Endothelial cell (in vitro differentiated cells): ENCODE measurements around the gene ARHGAP24. TPM values are rescaled to one million over a fixed set of nuclear protein-coding genes. Genes with fewer than 3 reads are reported as not detected.

ENCODE experiments used
- DNase-seq: peaks from one replicate; pipeline ENCODE4 v3.0.0; 2021; ENCODE audit warnings: low spot score
- H3K27ac Mint-ChIP-seq: one replicate; pipeline ENCODE4 v1.8.0; 2021; ENCODE audit warnings: mixed read lengths, inconsistent platforms; ENCODE audit not compliant: unreplicated experiment
- H3K27me3 Mint-ChIP-seq: one replicate; pipeline ENCODE4 v1.8.0; 2021; ENCODE audit warnings: mild to moderate bottlenecking, moderate library complexity, mixed read lengths, inconsistent platforms; ENCODE audit not compliant: unreplicated experiment
- H3K36me3 Mint-ChIP-seq: one replicate; pipeline ENCODE4 v1.8.0; 2021; ENCODE audit warnings: mild to moderate bottlenecking, low read depth, mixed read lengths, inconsistent platforms; ENCODE audit not compliant: unreplicated experiment
- H3K4me1 Mint-ChIP-seq: one replicate; pipeline ENCODE4 v1.8.0; 2021; ENCODE audit warnings: mild to moderate bottlenecking, mixed read lengths, inconsistent platforms; ENCODE audit not compliant: unreplicated experiment
- H3K4me3 Mint-ChIP-seq: one replicate; pipeline ENCODE4 v1.8.0; 2021; ENCODE audit warnings: mild to moderate bottlenecking, mixed read lengths, inconsistent platforms; ENCODE audit not compliant: unreplicated experiment
- H3K9me3 Mint-ChIP-seq: one replicate; pipeline ENCODE4 v1.8.0; 2021; ENCODE audit warnings: mixed read lengths, inconsistent platforms; ENCODE audit not compliant: unreplicated experiment
- total RNA-seq: library from RNA; stranded (reverse); fragmentation: NEBNext Ultra II Directional; extraction: Animal tissue kit (Norgen Biotek cat#: 25700); gene quantifications from one replicate; pipeline ENCODE4 v1.2.1, GENCODE V29; 2021; ENCODE audit not compliant: unreplicated experiment
- TF ChIP-seq, protein P1 (sequence below): fragments of 200-600 bp; sonication (generic); IDR thresholded peaks from one replicate; pipeline ENCODE4 v1.5.0; 2021; ENCODE audit warnings: antibody characterized with exemption; ENCODE audit not compliant: unreplicated experiment

The ARHGAP24 gene
- total RNA-seq, 1 donor from 2014 or later, result 5.0 TPM

- no peaks in the 10 kb centered on the region for H3K4me1 Mint-ChIP-seq
- H3K27ac Mint-ChIP-seq, result no peak overlapping the region
- no peaks in the 10 kb centered on the region for H3K9me3 Mint-ChIP-seq
- no peaks in the 10 kb centered on the region for H3K36me3 Mint-ChIP-seq
- H3K4me3 Mint-ChIP-seq, result no peak overlapping the region
- TF ChIP-seq, protein P1, sequence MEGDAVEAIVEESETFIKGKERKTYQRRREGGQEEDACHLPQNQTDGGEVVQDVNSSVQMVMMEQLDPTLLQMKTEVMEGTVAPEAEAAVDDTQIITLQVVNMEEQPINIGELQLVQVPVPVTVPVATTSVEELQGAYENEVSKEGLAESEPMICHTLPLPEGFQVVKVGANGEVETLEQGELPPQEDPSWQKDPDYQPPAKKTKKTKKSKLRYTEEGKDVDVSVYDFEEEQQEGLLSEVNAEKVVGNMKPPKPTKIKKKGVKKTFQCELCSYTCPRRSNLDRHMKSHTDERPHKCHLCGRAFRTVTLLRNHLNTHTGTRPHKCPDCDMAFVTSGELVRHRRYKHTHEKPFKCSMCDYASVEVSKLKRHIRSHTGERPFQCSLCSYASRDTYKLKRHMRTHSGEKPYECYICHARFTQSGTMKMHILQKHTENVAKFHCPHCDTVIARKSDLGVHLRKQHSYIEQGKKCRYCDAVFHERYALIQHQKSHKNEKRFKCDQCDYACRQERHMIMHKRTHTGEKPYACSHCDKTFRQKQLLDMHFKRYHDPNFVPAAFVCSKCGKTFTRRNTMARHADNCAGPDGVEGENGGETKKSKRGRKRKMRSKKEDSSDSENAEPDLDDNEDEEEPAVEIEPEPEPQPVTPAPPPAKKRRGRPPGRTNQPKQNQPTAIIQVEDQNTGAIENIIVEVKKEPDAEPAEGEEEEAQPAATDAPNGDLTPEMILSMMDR, result no peak
- H3K27me3 Mint-ChIP-seq, result no peaks in the 10 kb centered on the region
- no peak for DNase-seq
Measured at GRCh38 chr4:85639946-85640345, 165.0 kb downstream of the ARHGAP24 start.

DNA sequence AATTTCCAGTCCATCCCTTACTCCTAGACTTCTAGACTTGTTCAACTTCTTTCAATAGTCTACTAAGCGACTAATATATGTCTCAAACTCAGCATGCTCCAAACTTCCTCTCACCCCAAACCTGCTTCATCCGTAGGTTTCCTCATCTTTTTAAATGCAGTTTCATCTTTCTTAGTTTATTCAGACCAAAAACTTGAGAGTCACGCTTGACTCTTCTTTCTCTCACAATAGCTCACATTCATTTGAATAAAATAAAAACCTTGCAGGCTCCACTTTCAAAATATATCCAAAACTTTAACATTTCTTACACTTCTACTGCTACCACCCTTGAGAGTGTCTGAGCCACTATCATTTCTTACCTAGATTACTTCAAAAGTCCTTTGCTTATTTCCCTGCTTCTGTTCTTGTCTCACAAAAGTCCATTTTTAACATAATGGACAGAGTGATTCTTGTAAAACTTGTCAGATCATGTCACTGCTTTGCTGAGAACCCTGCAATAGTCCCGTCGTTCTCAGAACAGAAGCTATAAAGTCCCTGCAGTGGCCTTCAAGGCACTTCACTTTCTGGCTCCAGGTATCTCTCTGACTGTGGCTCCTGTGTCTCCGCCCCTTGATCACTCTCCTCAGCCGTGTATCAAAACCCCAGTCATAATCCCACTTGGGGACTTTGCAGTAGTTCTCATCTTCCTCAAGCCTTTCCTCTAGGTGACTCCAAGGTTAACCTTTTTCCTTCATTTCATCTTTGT lies 167.6 kb downstream of the ARHGAP24 start:
- Mint-ChIP-seq H3K4me3 (no peak overlapping the region), H3K4me1 (no peaks in the 10 kb centered on the region), H3K27ac (no peak overlapping the region), H3K36me3 (no peaks in the 10 kb centered on the region), H3K9me3 (no peaks in the 10 kb centered on the region), H3K27me3 (no peaks in the 10 kb centered on the region)
- TF ChIP-seq, protein P1, result no peak
- DNase-seq, result no peak

GRCh38 chr4:85644061-85644460 lies 169.1 kb downstream of the ARHGAP24 start:
- TF ChIP-seq, protein P1, result no peak
- no peaks in the 10 kb centered on the region for H3K4me1 Mint-ChIP-seq
- H3K4me3 Mint-ChIP-seq, result no peak overlapping the region
- no peak for DNase-seq
- H3K9me3 Mint-ChIP-seq, result no peaks in the 10 kb centered on the region
- H3K27me3 Mint-ChIP-seq, result no peaks in the 10 kb centered on the region
- H3K36me3 Mint-ChIP-seq, result no peaks in the 10 kb centered on the region
- no peak overlapping the region for H3K27ac Mint-ChIP-seq

- H3K4me1 Mint-ChIP-seq, result no peaks in the 10 kb centered on the region
- H3K9me3 Mint-ChIP-seq, result no peaks in the 10 kb centered on the region
- no peaks in the 10 kb centered on the region for H3K36me3 Mint-ChIP-seq
- no peak overlapping the region for H3K27ac Mint-ChIP-seq
- DNase-seq, result no peak
- TF ChIP-seq, protein P1, result no peak
- no peaks in the 10 kb centered on the region for H3K27me3 Mint-ChIP-seq
- H3K4me3 Mint-ChIP-seq, result no peak overlapping the region
Measured at GRCh38 chr4:85650908-85651307, 176.0 kb downstream of the ARHGAP24 start.

GRCh38 chr4:85656759-85657505 lies 182.0 kb downstream of the ARHGAP24 start:
- DNase-seq, result no peak
- H3K36me3 Mint-ChIP-seq, result no peaks in the 10 kb centered on the region
- no peaks in the 10 kb centered on the region for H3K4me1 Mint-ChIP-seq
- TF ChIP-seq, protein P1, result no peak
- no peak overlapping the region for H3K4me3 Mint-ChIP-seq
- no peak overlapping the region for H3K27ac Mint-ChIP-seq
- H3K9me3 Mint-ChIP-seq, result no peaks in the 10 kb centered on the region
- no peaks in the 10 kb centered on the region for H3K27me3 Mint-ChIP-seq
